Nephron (organoid): ENCODE measurements around the gene PLEKHA5.

Source experiments
- H3K27ac Mint-ChIP-seq, 3 experiments: 2 replicates each; pipeline ENCODE4 v1.8.0; 2020; ENCODE audit warnings: mixed read lengths in 3 of 3, mild to moderate bottlenecking in 2 of 3, moderate library complexity in 1 of 3
- H3K27me3 Mint-ChIP-seq: 2 replicates; pipeline ENCODE4 v1.8.0; 2021; ENCODE audit warnings: low read depth, mild to moderate bottlenecking, moderate library complexity, mixed read lengths
- H3K36me3 Mint-ChIP-seq: 2 replicates; pipeline ENCODE4 v1.8.0; 2020; ENCODE audit warnings: low read depth, mixed read lengths
- H3K4me1 Mint-ChIP-seq: 2 replicates; pipeline ENCODE4 v1.8.0; 2020; ENCODE audit warnings: mixed read lengths
- H3K4me3 Mint-ChIP-seq, 3 experiments: 2 replicates each; pipeline ENCODE4 v1.8.0; 2020; ENCODE audit warnings: mild to moderate bottlenecking in 3 of 3, mixed read lengths in 3 of 3, moderate library complexity in 2 of 3
- H3K9me3 Mint-ChIP-seq: 2 replicates; pipeline ENCODE4 v1.8.0; 2020; ENCODE audit warnings: mixed read lengths
- TF ChIP-seq, protein P1 (sequence below), 3 experiments: fragments of 200-600 bp; sonication (generic); IDR thresholded peaks; one replicate each; pipeline ENCODE4 v1.5.0; 2021; ENCODE audit warnings: antibody characterized with exemption in 3 of 3; ENCODE audit not compliant: unreplicated experiment in 3 of 3

PLEKHA5 gene

DNA sequence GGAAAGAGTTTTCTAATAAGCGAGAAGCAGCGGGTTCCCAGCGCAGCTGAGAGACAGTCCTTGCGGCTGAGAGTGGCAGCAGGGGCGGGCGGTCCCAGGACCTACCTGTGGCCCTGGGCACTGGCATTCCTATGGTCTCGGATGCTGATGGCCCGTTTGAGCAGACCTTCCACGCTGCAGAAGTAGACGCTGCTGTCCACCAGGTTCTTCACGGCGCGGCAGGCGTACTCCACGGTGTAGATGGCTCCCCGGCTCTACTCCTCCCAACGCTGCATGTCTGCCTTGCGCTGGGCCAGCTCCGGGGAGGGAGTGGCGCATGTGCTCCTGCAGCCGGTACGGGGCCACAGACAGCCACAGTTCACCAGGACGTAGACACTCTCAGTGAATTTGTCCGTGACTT is 21.8 kb upstream of the PLEKHA5 start:
- Mint-ChIP-seq H3K36me3 (no peaks in the 10 kb centered on the region), H3K27ac (no peak overlapping the region), H3K27me3 (no peaks in the 10 kb centered on the region), H3K9me3 (no peaks in the 10 kb centered on the region), H3K4me3 (no peak overlapping the region), H3K4me1 (no peaks in the 10 kb centered on the region)
- TF ChIP-seq, protein P1, sequence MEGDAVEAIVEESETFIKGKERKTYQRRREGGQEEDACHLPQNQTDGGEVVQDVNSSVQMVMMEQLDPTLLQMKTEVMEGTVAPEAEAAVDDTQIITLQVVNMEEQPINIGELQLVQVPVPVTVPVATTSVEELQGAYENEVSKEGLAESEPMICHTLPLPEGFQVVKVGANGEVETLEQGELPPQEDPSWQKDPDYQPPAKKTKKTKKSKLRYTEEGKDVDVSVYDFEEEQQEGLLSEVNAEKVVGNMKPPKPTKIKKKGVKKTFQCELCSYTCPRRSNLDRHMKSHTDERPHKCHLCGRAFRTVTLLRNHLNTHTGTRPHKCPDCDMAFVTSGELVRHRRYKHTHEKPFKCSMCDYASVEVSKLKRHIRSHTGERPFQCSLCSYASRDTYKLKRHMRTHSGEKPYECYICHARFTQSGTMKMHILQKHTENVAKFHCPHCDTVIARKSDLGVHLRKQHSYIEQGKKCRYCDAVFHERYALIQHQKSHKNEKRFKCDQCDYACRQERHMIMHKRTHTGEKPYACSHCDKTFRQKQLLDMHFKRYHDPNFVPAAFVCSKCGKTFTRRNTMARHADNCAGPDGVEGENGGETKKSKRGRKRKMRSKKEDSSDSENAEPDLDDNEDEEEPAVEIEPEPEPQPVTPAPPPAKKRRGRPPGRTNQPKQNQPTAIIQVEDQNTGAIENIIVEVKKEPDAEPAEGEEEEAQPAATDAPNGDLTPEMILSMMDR (IDR thresholded peaks at IDR 0.05; ENCODE audit: unreplicated experiment in 3 of 3), result no peak

DNA sequence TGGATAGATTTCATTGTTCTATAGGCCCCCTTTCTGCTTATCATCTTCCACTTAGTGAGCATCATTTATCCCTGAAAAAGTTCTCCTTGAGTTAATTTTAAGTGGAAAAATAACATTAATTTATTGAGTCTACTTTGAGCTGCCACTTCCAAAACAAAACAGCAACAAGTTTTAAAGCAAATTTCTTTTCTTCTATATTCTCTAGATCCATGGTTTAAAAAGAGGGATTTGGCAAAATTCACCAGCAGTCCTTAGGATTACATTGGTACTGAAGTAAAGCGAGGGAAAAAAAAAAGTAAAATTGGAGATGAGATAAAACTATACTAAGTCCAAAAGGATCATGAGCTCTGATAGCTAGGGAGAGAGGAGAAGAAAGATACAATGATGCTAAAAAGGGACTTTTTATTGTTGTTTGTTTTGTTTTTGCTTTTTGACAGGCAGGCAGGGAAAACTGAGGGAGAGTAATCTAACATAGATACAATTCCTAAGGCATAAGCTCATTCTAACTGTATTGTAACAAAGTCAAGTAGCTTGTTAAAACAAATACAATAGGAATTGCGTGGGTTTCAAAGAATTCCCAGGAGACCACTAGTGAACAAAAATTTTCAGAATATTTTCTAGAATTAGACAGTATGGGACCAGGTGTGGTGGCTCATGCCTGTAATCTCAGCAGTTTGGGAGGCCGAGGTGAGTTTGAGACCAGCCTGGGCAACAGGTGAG is 19.2 kb upstream of the PLEKHA5 start:
- Mint-ChIP-seq H3K4me3 (no peak overlapping the region), H3K27ac (no peak overlapping the region), H3K4me1 (no peaks in the 10 kb centered on the region), H3K36me3 (no peaks in the 10 kb centered on the region), H3K9me3 (no peaks in the 10 kb centered on the region), H3K27me3 (no peaks in the 10 kb centered on the region)
- TF ChIP-seq, protein P1 (IDR thresholded peaks at IDR 0.05; ENCODE audit: unreplicated experiment in 3 of 3), result no peak

DNA sequence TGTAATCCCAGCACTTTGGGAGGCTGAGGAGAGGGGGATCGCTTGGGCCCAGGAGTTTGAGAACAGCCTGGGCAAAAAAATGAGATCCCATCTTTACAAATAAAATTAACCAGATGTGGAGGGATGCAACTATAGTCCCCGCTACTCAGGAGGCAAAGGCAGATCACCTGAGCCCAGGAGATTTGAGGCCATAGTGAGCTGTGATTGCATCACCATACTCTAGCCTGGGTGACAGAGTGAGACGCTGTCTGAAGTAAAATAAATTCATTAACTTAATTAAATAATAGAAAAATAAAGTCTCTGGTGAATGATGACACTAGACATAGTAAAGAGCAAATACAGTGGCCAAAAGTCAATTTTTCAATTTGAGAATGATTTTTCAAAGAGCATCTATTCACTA is 16.1 kb upstream of the PLEKHA5 start:
- H3K27ac Mint-ChIP-seq, result no peak overlapping the region
- H3K9me3 Mint-ChIP-seq, result no peaks in the 10 kb centered on the region
- TF ChIP-seq, protein P1 (IDR thresholded peaks at IDR 0.05; ENCODE audit: unreplicated experiment in 3 of 3), result no peak
- H3K27me3 Mint-ChIP-seq, result peaks cover 3% of the 10 kb centered on the region
- H3K4me1 Mint-ChIP-seq, result no peaks in the 10 kb centered on the region
- no peak overlapping the region for H3K4me3 Mint-ChIP-seq
- no peaks in the 10 kb centered on the region for H3K36me3 Mint-ChIP-seq

DNA sequence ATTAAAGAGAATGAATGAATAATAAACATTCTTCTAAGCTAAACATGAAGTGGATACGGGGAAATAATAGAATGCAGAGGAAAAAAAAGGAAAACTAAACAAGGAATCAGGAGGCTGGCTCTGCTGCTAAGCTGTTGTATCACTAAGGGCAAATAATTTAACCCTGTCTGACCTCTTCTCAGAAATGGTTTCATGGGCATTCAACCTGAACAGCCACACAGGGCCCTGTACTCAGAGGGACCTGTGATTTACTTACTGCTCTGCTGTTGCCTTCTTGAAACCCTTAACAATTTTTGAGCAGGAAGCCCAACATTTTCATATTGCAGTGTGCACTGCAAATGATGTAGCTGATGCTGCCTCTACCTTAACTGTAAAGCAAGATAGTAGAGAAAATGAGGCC is 14.2 kb upstream of the PLEKHA5 start:
- Mint-ChIP-seq H3K4me3 (no peak overlapping the region), H3K4me1 (no peaks in the 10 kb centered on the region), H3K9me3 (no peaks in the 10 kb centered on the region), H3K27ac (peak overlapping the region in 1 of 3 experiments; percentile 79), H3K36me3 (no peaks in the 10 kb centered on the region), H3K27me3 (peaks cover 3% of the 10 kb centered on the region)
- TF ChIP-seq, protein P1 (IDR thresholded peaks at IDR 0.05; ENCODE audit: unreplicated experiment in 3 of 3), result no peak

DNA sequence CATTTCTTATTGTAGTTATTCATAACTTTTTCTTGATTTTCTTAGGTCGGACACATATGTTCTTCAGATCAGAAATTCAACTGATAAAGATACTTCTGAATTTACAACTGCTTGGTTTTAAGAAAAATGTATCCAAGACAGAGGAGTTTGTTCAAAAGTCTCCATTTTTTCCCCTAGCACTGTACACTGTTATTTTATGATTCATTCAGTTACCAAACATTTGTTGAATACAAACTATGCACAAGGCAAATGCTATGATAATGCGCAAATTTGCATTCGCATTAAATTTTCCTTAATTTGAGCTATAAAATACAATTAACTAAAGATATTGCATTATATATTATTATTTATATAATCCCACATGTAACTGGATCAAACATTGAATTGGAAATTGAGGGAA is 10.1 kb upstream of the PLEKHA5 start:
- no peak overlapping the region for H3K4me3 Mint-ChIP-seq
- TF ChIP-seq, protein P1 (IDR thresholded peaks at IDR 0.05; ENCODE audit: unreplicated experiment in 3 of 3), result no peak

DNA sequence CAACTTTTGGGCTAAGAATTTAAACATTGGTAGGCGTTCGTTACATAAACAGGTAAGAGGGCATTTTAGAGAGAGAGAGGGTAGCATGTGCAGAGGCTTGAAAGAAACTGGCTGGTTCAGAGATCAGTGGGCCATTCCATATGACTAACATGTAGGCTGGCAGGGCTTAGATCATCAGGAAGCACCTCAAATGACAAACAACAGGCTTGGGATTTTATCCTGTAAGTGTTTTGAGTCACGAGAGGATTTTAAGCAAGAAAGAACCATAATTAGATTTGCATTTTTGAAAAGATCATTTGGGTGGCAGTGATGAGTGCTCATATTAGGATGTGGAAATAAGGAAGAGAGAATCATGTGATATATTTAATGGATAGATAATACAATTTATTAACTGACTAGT is 8.7 kb upstream of the PLEKHA5 start:
- Mint-ChIP-seq H3K27ac (no peak overlapping the region), H3K27me3 (peaks cover 3% of the 10 kb centered on the region)

More for the DNA sequence above, 10.1 kb upstream of the PLEKHA5 start:
- peaks cover 7% of the 10 kb centered on the region for H3K9me3 Mint-ChIP-seq
- no peak overlapping the region for H3K27ac Mint-ChIP-seq
- no peaks in the 10 kb centered on the region for H3K4me1 Mint-ChIP-seq
- H3K36me3 Mint-ChIP-seq, result no peaks in the 10 kb centered on the region
- peaks cover 3% of the 10 kb centered on the region for H3K27me3 Mint-ChIP-seq

More for the DNA sequence above, 8.7 kb upstream of the PLEKHA5 start:
- Mint-ChIP-seq H3K4me1 (no peaks in the 10 kb centered on the region), H3K4me3 (no peak overlapping the region), H3K36me3 (peaks cover 7% of the 10 kb centered on the region), H3K9me3 (peaks cover 14% of the 10 kb centered on the region)
- TF ChIP-seq, protein P1 (IDR thresholded peaks at IDR 0.05; ENCODE audit: unreplicated experiment in 3 of 3), result no peak
